Fibroblast of the aortic adventitia (primary cell): Measurements from ENCODE around the gene OPCML. TPM values are rescaled to one million over a fixed set of nuclear protein-coding genes. Genes with fewer than 3 reads are reported as not detected.

Experiments used
- DNase-seq: peaks from one replicate; pipeline ENCODE4 v3.0.0-alpha.2; 2010; ENCODE audit warnings: low read depth
- H3K4me3 ChIP-seq: 2 replicates; pipeline ENCODE4 v1.5.1; 2011; ENCODE audit warnings: low read depth, mild to moderate bottlenecking, control low read depth, low read length, moderate library complexity
- CTCF ChIP-seq: IDR thresholded peaks from 2 replicates; pipeline ENCODE4 v1.5.1; 2011; ENCODE audit warnings: mild to moderate bottlenecking, low read length, control low read depth, inconsistent platforms; ENCODE audit not compliant: insufficient read depth
- total RNA-seq: library from RNA; depleted of rRNA; stranded (reverse); fragments of >200 nt; gene quantifications from 2 replicates; pipeline ENCODE4 v1.2.3, GENCODE V29; 2012; ENCODE audit warnings: low replicate concordance

Gene OPCML
- total RNA-seq, 1 donor = 0.18 TPM

- DNase-seq = no peak
- no peak for TF ChIP-seq CTCF
Measured at GRCh38 chr11:133291780-133292179, 240.5 kb downstream of the OPCML start.

GRCh38 chr11:133285359-133285758 is 246.9 kb downstream of the OPCML start:
- TF ChIP-seq CTCF = no peak
- no peak overlapping the region for H3K4me3 ChIP-seq
- no peak for DNase-seq

More at GRCh38 chr11:133291780-133292179, 240.5 kb downstream of the OPCML start:
- H3K4me3 ChIP-seq = no peak overlapping the region

- DNase-seq = no peak
- no peak for TF ChIP-seq CTCF
- H3K4me3 ChIP-seq = no peak overlapping the region
Measured at GRCh38 chr11:133284156-133284555, 248.1 kb downstream of the OPCML start.

- no peak for DNase-seq
- TF ChIP-seq CTCF = no peak
- no peak overlapping the region for H3K4me3 ChIP-seq
Measured at GRCh38 chr11:133277886-133278285, 254.4 kb downstream of the OPCML start.

GRCh38 chr11:133271871-133272776 is 260.2 kb downstream of the OPCML start:
- H3K4me3 ChIP-seq = no peak overlapping the region
- no peak for TF ChIP-seq CTCF
- no peak for DNase-seq

- no peak for TF ChIP-seq CTCF
- no peak for DNase-seq
- H3K4me3 ChIP-seq = no peak overlapping the region
Measured at GRCh38 chr11:133271206-133271605, 261.1 kb downstream of the OPCML start.
